Measurements from ENCODE around the gene KLHDC3.

The KLHDC3 gene, protein sequence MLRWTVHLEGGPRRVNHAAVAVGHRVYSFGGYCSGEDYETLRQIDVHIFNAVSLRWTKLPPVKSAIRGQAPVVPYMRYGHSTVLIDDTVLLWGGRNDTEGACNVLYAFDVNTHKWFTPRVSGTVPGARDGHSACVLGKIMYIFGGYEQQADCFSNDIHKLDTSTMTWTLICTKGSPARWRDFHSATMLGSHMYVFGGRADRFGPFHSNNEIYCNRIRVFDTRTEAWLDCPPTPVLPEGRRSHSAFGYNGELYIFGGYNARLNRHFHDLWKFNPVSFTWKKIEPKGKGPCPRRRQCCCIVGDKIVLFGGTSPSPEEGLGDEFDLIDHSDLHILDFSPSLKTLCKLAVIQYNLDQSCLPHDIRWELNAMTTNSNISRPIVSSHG

DNA sequence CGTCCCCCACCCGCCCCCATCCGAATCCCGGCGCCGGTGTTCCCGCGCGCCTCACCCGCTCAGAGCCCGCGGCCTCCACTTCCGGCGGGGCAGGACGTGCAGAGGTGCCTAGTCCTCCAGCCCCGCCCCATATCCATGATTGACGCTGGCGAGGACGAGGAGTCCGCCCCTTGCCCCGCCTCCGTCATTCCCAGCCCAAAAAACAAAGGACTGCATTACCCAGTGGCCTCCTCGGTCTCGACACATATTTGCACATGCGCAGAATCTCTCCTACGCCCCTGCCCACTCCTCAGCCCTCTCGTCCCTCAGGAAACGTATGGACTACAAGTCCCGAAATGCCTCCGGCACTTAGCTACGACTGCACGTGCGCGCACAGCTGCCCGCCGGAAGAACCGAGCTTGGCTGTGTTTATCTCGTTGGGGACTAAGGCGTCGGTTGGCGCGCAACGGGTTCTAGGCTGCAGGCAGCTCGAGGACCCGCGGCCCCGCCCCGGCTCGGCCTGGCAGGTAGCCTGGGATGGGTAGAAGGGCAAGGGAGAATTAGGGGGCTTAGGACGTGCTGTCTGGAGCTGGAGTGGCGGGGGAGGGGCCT is at the start of gene KLHDC3, which contains the start of gene MEA1:
KLHDC3 (plus strand) TSS at position 407 of the 591 bp plus-strand sequence. CDS start 2,944 bp downstream, outside the sequence.
MEA1 (minus strand) TSS at position 104 of the 591 bp plus-strand sequence. CDS start 133 bp downstream, outside the sequence.
- DNase-seq = peak; percentile 100

DNA sequence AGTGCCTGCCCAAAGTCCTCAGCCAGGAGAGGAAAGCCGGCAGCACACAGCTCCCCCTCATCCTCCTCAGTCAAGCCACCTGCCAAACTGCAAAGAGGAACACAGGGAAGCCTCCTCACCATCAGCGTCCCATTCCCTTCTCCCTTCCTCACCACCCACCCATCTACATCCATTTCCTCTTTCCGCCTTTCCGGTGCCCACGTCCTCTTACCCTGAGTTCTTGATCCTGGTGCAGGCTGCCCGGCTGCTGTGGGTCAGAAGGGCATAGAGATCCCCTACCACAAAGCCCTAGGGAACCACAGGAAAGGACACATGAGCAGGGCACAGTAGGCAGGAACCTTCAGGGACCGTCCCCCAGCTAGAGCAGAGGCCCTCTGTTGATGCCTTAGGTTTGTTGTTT is 47.5 kb upstream of the KLHDC3 start:
- DNase-seq = no peak

DNA sequence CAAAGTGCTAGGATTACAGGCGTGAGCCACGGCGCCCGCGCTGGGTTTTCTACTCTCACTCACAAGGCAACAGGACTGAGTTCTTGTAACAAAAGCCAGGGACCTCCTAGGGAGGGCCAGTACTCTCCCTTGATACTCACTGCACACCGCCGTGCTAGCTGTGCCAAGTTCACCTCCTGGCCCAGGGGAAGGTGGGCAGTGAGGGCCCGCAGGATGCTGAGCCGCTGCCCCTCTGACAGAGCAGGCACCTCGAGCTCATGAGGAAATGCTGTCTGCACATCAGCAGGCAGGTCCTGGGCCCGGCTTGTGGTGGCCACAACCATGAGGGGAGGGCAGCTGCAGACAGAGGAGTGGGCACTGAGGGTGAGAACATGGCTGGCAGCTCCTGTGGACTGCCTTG is 46.8 kb upstream of the KLHDC3 start:
- no peak for DNase-seq

DNA sequence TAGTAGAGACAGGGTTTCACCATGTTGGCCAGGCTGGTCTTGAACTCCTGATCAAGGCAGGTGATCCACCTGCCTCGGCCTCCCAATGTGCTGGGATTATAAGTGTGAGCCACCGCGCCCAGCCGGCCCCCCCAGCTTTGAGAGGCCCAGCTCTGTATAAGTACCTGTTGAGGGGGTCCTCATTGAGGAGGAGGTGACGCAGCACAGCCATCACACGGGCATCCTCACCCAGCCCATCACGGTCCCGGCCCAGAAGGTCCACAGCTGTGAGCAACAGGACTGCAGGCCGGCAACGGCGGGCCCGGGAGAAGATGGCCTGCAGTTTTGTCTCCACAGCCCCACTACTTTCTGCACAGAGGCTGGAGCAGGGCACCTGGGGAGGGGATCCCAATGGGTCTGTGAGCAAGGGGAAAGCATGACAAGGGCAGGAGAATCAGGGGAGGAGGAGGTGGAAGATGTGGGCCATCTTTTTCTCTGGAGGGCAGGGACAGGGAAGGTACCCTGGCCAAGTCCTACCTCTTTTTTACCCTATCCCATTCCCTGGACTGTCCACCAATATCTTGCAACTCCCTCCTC is 45.8 kb upstream of the KLHDC3 start:
- DNase-seq = no peak

DNA sequence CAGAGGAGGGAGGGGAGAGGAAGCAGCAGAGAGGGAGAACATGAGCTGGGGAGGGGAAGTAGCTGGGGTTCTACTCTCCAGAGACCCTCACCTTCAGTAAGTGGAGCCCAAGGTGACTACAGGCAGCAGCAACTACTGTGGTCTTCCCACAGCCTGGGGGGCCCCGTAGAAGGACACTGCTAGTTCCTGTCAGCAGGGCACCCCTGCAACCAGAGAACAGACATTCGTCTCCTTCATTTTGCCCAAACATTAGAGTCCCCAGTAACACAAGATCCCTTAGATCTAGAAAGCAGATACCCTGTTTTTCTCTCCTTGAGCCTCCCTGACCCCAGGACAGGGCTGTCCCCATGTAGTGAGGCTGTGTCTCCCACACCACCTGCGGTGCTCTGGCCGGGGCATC is 45.3 kb upstream of the KLHDC3 start:
- DNase-seq = no peak

DNA sequence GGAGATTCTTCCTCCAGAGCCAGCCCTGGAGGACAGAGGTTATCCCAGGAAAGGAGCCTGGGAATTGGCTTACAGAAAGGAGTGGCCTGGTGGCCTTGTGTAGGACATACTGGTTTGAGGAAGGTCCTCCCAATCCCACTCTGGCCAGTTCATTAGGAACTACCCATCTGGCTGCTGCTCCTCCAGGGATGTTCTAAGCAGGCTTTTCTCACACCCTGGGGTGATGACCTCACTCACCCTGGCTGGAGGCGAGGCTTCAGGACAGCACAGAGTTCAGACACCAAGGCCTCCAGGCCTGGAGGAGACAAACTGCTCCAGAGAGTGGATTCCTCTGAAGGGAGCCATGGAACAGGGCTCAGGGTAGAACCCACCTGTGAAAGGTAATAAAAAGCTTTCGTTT is 44.6 kb upstream of the KLHDC3 start:
- no peak for DNase-seq

DNA sequence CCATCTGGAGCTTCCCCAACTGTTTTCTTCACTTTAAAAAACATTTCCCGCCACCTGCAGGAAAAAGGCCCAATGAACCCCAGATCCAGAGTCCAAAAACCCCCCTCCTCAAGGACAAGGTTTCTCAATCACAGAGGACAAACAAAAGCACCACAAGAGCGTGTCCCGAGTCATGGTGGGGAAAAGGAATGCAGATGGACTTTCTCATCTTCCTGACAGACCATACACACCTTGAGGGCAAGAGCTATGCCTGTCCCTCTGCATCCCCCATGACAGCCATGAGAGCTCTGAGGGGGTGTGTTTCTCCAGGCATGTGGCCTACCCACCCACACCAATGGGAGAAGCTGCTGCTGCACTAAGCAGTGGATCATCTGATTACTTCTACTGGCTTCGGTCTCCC is 44.1 kb upstream of the KLHDC3 start:
- DNase-seq = no peak

DNA sequence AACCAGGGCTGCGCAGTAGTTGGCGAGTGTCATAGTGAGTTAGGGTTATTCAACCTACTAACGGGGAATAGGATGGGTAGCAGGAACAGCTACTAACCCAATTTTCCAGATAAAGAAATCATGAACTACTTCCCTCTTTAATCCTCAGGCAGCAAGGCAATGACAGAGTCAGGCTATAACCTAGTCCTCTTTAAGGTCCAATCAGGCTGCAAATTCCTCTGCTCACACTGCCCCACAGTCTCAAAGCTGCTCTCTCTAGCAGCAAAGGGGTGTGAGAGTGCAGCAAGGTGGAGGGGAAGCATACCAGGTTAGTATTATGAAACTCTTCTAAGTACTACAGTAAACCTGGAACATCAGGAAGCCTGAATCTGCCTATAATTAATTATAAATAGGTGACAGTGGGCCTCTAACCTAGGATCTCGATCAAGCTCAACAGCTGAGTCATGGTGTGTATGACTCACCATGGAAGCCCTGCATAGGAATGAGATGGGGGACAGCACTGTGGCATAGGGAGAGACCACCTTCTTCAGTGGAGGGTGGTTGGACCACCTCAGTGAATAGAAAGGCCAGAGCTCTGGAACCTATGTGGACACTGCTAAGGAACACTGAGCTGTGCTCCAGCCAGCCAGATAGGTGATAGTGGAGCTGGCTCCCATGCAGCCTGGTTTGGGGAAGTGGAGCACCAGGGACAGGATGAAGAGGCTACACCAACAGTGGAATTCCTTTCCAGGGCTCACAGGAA is 43.0 kb upstream of the KLHDC3 start:
- DNase-seq = no peak

DNA sequence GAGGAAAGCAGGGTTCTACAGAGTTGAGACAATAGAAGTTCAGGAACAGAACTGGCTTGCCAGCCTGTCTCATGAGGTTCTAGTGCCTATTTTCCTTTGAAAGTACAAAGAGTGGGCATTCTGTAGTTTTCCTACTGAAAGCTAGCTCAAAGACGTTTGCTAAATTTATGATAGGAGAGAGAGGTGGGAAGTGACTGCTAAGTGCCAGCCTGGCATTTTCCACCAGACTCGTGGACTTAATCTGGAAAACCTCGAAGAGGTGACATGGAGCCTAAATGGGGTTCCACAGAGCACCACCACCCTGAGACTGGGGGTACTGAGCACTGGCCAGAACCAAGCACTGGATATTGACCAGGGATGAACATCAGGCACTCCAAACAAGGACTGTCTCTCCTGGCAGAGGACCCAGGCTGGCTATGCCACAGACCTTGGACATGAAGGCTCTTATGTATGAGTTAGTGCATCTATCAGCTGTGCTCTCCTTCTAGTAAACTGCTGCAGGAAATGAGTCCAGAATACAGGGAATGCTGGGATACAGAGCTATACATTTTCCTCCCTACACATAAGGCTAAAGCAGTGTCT is 42.2 kb upstream of the KLHDC3 start:
- DNase-seq = no peak

DNA sequence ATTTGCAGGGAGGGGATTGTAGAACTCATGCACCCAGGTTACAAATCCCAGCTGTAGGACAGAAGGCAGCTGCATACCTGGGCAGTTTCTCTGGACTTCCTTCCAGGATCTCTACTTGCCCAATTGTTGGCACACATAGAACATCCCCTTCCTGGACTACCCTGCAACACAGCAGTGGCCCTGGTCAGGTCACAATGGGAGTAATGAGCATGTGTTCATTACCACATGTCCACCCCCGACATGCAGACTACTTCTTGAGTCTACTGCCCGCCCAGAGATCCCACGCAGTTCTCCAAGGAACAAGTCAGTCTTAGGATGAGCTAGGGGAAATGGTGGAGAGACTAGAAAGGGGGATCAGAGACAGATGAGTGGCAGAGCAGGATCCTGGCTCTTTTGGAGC is 40.1 kb upstream of the KLHDC3 start:
- no peak for DNase-seq

DNA sequence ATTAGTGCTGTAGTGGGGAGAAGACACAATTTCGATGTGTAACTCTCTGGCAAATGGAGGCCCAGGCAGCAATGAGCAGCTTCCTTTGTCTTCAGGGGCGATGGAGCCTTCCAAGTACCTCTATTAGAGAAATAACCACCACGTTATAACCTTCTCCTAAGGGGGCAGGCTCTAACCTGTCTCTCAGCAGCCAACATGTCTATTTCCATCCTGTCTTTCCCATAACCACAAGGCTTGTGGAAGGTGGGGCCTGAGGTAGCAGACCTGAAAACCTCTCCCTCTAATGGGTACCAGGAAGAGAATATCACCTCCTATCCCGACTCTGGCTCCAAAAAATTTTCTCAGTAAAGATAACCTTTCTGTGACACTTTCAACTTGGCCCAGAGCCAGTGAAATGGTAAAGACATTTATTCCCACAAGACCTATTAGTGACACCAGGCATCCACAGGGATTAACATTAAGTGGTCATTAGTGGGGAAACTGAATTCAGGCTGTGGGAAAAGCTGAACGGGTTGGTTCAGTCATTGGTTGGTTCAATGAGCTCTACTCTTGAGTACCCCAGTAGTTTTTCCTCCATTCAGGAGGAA is 39.0 kb upstream of the KLHDC3 start:
- peak; percentile 68 for DNase-seq

DNA sequence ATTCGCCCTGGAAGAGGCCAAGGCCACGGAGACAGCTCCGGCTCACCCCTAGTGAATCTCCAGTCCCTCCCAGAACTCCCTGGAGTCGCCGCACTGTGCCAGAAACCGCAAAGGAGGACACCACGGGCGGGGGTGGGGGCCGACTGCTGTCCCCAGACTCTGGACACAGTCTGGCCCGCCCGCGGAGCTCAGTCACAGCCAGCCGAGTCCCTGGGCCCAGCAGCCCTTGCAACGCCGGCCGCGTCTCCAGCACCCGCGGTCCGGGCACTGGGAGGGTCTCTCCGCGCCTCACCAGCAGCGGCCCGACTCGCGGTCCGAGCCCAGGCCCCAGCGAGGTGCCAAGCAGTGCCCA is 35.6 kb upstream of the KLHDC3 start:
- DNase-seq = no peak

DNA sequence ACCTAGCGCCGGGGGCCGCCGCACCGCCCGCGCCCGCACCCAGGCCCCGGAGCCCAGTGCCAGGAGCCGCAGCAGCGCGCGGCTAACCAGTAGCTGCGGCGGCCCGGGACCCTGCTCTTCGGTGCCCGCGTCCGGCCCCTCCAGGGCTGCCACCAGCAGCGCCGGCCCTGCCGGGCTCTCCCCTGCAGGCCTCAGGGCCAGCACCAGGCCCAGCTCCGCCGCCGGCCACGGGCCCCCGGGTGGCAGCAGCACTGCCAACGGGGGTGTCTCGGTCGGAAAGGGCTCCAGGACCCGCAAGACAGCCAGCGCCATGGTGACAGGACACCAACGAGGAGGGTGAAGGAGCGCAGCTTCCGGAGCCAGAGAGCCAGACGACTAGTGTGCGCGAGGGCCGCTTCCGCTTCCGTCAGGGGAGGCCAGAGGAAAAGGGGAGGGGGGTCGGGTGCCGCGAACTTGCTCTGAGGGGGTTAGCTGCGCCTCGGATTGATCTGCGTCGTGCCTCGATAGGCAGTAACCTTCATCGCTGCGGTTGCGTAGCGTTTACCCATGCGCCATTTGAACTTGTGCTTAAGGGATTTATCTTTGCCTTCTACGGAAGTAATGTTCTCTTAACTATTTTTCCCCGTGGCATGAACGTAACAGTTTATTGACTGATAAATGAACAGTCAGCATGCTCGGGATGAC is 35.1 kb upstream of the KLHDC3 start, which contains the start of gene PEX6:
PEX6 (minus strand) TSS at position 343 of the 684 bp plus-strand sequence; CDS start at position 312, 31 bp downstream.
- peak; percentile 87 for DNase-seq

DNA sequence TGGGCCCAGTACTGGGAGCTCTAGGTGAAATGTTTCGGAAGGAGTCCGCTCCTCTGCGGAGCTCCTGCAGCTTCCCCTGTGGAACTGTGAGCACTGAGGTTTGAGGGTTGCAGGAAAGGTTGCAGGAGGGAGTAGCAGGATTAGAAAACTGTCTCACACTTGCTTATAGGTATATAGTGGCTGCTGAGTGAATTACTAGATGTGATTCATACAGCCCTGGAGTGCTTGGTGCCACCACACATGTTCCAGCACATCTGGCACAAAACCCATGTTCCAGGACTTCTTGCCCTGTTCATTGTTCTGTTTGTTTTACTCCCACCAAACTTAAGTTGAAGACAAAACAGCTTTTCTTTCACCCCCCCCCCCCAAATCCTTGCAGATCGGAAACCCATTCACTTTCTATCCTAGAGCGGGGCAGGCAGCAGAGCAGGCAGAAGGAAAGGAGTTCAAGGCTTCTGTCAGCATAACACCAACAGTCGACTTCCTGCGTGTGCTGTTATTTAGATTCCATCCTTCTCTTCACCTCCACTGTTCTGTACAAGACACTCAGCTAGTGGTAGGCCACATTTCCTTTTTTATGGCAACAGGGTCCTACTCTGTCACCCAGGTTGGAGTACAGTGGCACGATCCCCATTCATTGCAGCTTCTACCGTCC is 34.4 kb upstream of the KLHDC3 start:
- no peak for DNase-seq

DNA sequence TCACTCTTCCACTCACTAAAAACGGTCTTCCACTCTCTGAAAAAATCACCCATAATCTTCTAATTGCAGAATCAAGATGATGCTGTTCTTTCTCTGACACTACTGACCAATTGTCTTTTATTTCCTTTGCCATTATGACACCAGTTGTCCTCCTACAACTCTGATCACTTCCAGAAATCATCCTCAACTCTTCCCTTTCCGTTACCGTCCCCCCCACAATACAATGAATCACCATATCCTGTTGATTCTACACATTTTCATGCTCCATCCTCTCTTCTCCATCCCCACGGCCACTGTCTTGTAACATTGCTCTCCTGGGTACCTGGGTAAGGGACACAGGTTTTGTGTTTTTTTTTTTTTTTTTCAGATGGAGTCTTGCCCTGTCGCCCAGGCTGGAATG is 32.2 kb upstream of the KLHDC3 start:
- DNase-seq = no peak

DNA sequence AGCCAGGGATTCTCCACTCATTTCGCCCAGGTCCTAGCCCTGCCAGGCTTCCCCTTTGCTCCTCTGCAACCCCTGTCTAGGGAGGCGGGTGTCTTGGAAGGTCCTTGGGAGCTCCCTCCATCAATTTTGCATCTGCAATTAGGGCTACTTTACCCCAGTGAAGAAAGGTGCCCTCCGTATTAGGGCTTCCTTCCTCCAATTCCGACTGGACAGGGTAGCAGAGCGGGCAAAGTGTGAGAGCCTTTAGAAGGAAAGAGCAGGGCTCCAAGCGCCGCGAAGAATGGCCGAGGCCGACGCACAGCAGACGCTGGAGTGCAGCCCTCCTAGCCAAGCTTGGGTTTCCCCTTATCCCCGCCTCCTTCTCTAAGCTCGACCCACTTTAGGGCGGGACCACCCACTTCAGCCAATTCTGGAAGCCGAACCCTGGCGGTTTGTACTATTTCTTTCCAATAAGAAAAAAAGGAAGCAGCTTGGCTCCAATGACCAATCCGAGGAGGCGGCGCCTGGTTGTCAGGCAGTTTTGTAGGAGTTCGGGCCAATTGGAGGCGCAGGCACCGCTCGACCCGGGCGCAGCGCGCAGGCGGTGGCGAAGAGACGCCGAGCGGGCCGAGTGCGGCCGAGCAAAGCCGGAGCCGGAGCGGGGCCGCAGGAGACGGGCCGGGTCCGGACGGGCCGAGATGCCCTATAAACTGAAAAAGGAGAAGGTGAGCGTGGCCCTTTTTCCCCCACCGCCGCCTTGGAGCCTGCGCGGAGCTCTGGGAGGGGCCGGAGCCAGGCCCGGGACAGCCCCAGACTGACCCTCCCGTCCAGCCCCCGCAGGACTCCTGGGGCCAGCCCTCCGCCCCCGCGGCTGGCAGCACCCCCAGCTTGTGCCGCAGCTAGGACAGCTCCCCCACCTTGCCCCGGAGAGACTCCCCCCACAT is 29.8 kb upstream of the KLHDC3 start, which contains the start of gene PPP2R5D:
PPP2R5D (plus strand) TSS at position 570 of the 923 bp plus-strand sequence; CDS start at position 678, 108 bp downstream.
- DNase-seq = peak; percentile 99

DNA sequence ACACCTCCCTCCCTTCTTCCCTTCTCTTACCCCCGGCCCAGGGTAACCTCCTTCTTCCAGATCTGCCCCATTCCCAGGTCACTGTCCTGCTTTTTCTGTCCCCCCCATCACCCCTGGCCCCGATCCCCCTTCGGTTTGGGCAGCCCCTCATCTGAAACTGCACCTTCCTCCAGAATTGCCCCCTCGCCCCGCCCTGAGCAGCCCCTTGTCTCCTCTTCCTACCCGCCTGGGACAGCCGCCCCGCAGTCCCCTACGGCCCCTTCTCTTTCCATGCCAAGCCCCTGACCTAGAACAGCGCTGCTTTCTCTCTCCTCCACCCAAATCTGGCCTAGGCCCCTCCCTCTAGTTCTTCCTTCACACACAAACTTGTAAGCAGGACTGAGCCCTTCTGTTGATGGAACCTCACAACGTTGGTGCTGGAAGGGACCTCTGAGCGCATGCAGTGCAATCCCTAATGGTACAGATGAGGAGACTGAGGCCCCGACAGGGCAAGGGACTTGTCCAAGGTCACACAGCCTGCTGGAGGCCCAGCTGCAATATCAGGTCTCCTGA is 29.0 kb upstream of the KLHDC3 start:
- no peak for DNase-seq

DNA sequence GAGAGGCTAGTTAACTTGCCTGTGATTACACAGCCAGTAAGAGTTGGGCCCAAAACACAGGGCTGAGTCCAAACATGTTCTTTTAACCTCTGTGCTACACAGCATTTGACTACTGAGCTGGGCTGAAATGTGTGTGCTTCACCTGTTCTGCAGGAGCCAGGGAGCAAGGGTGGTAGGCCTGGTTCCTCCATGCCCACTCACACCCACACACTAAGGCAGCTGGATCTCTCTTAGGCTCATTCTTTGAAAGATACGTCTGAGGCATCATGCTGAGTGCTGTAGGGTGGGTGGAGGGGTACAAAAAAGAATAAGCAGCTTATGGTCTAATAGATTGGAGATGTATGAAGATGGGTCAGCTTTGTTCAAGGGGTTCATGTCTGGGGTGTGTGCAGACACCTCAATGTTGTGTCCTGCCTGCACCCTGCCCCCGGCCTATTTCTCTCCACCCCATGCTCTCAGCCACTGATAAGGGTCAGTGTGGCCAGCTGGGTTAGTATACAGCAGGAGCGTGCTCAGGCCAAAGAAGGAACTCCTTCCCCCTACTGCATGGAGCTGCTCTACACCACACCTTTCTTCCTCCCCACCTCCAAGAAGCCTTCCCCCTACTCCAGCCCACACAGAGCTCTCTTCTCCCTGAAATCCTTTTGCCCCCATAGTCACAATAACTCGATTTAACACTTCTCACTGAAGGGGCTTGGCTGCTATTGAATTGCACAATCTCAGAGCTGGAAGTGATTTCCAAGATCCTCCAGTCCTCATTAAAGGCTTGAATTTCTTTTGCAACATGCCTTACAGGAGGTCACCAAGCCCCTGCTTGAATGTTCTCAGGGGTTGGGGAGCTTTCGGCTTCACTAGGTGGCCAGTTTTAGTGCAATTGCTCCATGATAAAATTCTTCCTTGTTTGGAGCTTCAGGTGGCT is 26.3 kb upstream of the KLHDC3 start:
- no peak for DNase-seq

Data from DMS79 (cell line).